HepG2 (cell line): ENCODE measurements around the gene SNRNP200. TPM values are rescaled to one million over a fixed set of nuclear protein-coding genes. Genes with fewer than 3 reads are reported as not detected.

ENCODE experiments used
- HES4 ChIP-seq: sonication (generic); formaldehyde crosslinking; IDR thresholded peaks from 2 replicates; pipeline ENCODE4 v1.9.0; 2021; ENCODE audit warnings: mild to moderate bottlenecking, missing genetic modification reagents, borderline replicate concordance
- IKZF1 ChIP-seq: fragments of 450-650 bp; IDR thresholded peaks from 2 replicates; pipeline ENCODE4 v1.7.1; 2016
- MXD4 ChIP-seq: IDR thresholded peaks from 2 replicates; pipeline ENCODE4 v1.6.1; 2016; ENCODE audit warnings: mild to moderate bottlenecking, missing biosample characterization, missing genetic modification reagents
- NRL ChIP-seq: sonication (generic); formaldehyde crosslinking; IDR thresholded peaks from 2 replicates; pipeline ENCODE4 v1.5.0; 2020; ENCODE audit warnings: missing genetic modification reagents, mild to moderate bottlenecking, moderate library complexity, borderline replicate concordance
- SMAD3 ChIP-seq: sonication (generic); formaldehyde crosslinking; IDR thresholded peaks from 2 replicates; pipeline ENCODE4 v1.4.0; 2020; ENCODE audit warnings: missing genetic modification reagents
- SMAD9 ChIP-seq: sonication (generic); formaldehyde crosslinking; IDR thresholded peaks from 2 replicates; pipeline ENCODE4 v1.5.1; 2020; ENCODE audit warnings: mild to moderate bottlenecking, missing genetic modification reagents
- SMARCE1 ChIP-seq: fragments of 450-650 bp; IDR thresholded peaks from 2 replicates; pipeline ENCODE4 v1.6.1; 2017; ENCODE audit warnings: borderline replicate concordance
- TGIF2 ChIP-seq: IDR thresholded peaks from 2 replicates; pipeline ENCODE4 v1.6.1; 2016; ENCODE audit warnings: control low read depth, missing compliant biosample characterization
- TSC22D2 ChIP-seq: sonication (generic); formaldehyde crosslinking; IDR thresholded peaks from 2 replicates; pipeline ENCODE4 v1.5.1; 2020; ENCODE audit warnings: missing genetic modification reagents, mild to moderate bottlenecking, borderline replicate concordance
- ZNF549 ChIP-seq: sonication (generic); formaldehyde crosslinking; IDR thresholded peaks from 2 replicates; pipeline ENCODE4 v1.5.0; 2020; ENCODE audit warnings: missing genetic modification reagents
- ZNF615 ChIP-seq: sonication (generic); formaldehyde crosslinking; IDR thresholded peaks from 2 replicates; pipeline ENCODE4 v1.5.0; 2020; ENCODE audit warnings: mild to moderate bottlenecking, missing genetic modification reagents, borderline replicate concordance
- ZNF7 ChIP-seq: IDR thresholded peaks from 2 replicates; pipeline ENCODE4 v1.6.1; 2016; ENCODE audit warnings: missing biosample characterization, missing genetic modification reagents
- ZNF816 ChIP-seq: sonication (generic); formaldehyde crosslinking; IDR thresholded peaks from 2 replicates; pipeline ENCODE4 v1.8.0; 2022; ENCODE audit warnings: missing genetic modification reagents, mild to moderate bottlenecking, borderline replicate concordance
- ZSCAN30 ChIP-seq: sonication (generic); formaldehyde crosslinking; IDR thresholded peaks from 2 replicates; pipeline ENCODE4 v1.5.0; 2020; ENCODE audit warnings: mild to moderate bottlenecking, missing genetic modification reagents
- polyA plus RNA-seq, 8 experiments: library from polyadenylated mRNA; depleted of rRNA in 3 of 8; stranded (reverse) in 7 of 8; unstranded in 1 of 8; fragments of >200 nt; fragmentation: Illumina TruSeq in 4 of 8; extraction: Trizol in 4 of 8; gene quantifications; 2 replicates each; pipeline versions ENCODE4 v1.2.1 to v1.2.3, GENCODE V29; 2011 to 2016; ENCODE audit warnings: low read depth in 4 of 8, missing spikeins in 1 of 8, mixed read lengths in 1 of 8; ENCODE audit not compliant: insufficient read depth in 1 of 8
- total RNA-seq, 5 experiments: library from RNA; depleted of rRNA; stranded (reverse); fragments of >200 nt; fragmentation: Illumina TruSeq; extraction: Trizol; gene quantifications; 2 replicates each; pipeline ENCODE4 v1.2.3, GENCODE V29; 2016; ENCODE audit warnings: low read depth in 1 of 5
- TF ChIP-seq, protein P1 (sequence below): sonication (generic); formaldehyde crosslinking; IDR thresholded peaks from 2 replicates; pipeline ENCODE4 v1.8.0; 2022; ENCODE audit warnings: missing genetic modification reagents, mild to moderate bottlenecking, moderate library complexity, borderline replicate concordance
- TF ChIP-seq, protein P2 (sequence below): sonication (generic); formaldehyde crosslinking; IDR thresholded peaks from 2 replicates; pipeline ENCODE4 v1.5.0; 2020; ENCODE audit warnings: missing genetic modification reagents
- TF ChIP-seq, protein P3 (sequence below): IDR thresholded peaks from 2 replicates; pipeline ENCODE4 v1.6.1; 2016; ENCODE audit warnings: missing compliant biosample characterization, missing genetic modification reagents, borderline replicate concordance
- TF ChIP-seq, protein P4 (sequence below): sonication (generic); formaldehyde crosslinking; IDR thresholded peaks from 2 replicates; pipeline ENCODE4 v1.4.0; 2020; ENCODE audit warnings: missing genetic modification reagents
- TF ChIP-seq, protein P5 (sequence below): sonication (generic); formaldehyde crosslinking; conservative IDR thresholded peaks from 2 replicates; pipeline ENCODE4 v1.4.0; 2020; ENCODE audit warnings: missing genetic modification reagents

The SNRNP200 gene
- total and polyA plus RNA-seq, 2 of the 13 experiments (the other 11 are each of a cell fraction or from before 2014, with no cell fraction given): 99.0 to 232 TPM

DNA sequence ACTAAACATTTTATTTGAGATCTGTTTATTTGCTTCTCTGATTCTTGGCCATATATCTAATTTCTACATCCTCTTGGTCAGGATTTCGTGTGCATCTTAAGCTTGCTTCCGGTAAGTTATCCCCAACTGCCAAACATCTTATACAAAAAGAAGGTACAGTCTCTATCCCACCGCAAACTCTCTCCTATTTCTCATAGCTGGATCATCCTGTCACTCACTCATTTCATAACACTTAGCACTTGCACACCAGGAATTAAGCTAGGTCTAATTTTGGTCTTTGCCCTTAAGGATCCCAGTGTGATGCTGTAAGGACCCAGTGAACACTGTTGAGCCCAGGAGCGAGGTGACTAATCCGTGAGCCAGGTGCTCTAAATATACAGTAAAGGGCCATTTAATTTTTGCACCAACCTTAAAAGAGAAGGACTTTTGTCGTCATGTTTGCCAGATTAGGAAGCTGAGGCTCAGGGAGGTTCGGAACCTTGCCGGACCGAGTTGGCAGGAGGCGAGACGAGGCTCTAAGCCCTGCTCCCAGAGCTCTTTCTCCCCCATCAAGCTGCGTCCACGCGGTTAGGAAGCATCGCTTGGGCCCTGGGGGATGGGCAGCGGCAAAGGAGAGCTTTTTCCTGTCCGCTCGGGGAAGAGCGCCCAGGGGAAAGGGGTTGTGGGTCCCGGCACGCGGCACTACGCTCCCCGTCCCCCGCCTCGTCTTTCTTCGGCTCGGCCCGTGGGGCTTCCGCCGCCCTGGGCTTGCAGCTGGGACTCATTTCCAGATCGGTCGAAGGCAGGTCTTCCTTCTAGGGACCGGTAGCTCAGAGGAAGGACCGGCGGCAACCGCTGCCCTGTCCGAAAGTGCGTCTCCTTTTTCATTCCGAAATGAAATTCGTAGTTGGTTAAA lies 15.6 kb upstream of the SNRNP200 start (continued):
- TF ChIP-seq TSC22D2 (CRISPR knock-in tag) (no peak), ZNF549 (CRISPR knock-in tag) (no peak), TGIF2 (no peak; the same call in 1 of the 2 replicates), ZNF816 (CRISPR knock-in tag) (no peak), SMAD9 (no peak), ZSCAN30 (no peak), NRL (no peak), ZNF7 (CRISPR knock-in tag) (no peak), HES4 (CRISPR knock-in tag) (no peak), MXD4 (CRISPR knock-in tag) (no peak), IKZF1 (no peak), SMAD3 (CRISPR knock-in tag) (no peak), SMARCE1 (no peak), ZNF615 (no peak)
- TF ChIP-seq, protein P1, sequence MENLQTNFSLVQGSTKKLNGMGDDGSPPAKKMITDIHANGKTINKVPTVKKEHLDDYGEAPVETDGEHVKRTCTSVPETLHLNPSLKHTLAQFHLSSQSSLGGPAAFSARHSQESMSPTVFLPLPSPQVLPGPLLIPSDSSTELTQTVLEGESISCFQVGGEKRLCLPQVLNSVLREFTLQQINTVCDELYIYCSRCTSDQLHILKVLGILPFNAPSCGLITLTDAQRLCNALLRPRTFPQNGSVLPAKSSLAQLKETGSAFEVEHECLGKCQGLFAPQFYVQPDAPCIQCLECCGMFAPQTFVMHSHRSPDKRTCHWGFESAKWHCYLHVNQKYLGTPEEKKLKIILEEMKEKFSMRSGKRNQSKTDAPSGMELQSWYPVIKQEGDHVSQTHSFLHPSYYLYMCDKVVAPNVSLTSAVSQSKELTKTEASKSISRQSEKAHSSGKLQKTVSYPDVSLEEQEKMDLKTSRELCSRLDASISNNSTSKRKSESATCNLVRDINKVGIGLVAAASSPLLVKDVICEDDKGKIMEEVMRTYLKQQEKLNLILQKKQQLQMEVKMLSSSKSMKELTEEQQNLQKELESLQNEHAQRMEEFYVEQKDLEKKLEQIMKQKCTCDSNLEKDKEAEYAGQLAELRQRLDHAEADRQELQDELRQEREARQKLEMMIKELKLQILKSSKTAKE (CRISPR knock-in tag): no peak
- TF ChIP-seq, protein P2, sequence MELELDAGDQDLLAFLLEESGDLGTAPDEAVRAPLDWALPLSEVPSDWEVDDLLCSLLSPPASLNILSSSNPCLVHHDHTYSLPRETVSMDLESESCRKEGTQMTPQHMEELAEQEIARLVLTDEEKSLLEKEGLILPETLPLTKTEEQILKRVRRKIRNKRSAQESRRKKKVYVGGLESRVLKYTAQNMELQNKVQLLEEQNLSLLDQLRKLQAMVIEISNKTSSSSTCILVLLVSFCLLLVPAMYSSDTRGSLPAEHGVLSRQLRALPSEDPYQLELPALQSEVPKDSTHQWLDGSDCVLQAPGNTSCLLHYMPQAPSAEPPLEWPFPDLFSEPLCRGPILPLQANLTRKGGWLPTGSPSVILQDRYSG (CRISPR knock-in tag): no peak
- TF ChIP-seq, protein P3, sequence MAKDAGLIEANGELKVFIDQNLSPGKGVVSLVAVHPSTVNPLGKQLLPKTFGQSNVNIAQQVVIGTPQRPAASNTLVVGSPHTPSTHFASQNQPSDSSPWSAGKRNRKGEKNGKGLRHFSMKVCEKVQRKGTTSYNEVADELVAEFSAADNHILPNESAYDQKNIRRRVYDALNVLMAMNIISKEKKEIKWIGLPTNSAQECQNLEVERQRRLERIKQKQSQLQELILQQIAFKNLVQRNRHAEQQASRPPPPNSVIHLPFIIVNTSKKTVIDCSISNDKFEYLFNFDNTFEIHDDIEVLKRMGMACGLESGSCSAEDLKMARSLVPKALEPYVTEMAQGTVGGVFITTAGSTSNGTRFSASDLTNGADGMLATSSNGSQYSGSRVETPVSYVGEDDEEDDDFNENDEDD (CRISPR knock-in tag): no peak; the same call in 1 of the 2 replicates
- TF ChIP-seq, protein P4, sequence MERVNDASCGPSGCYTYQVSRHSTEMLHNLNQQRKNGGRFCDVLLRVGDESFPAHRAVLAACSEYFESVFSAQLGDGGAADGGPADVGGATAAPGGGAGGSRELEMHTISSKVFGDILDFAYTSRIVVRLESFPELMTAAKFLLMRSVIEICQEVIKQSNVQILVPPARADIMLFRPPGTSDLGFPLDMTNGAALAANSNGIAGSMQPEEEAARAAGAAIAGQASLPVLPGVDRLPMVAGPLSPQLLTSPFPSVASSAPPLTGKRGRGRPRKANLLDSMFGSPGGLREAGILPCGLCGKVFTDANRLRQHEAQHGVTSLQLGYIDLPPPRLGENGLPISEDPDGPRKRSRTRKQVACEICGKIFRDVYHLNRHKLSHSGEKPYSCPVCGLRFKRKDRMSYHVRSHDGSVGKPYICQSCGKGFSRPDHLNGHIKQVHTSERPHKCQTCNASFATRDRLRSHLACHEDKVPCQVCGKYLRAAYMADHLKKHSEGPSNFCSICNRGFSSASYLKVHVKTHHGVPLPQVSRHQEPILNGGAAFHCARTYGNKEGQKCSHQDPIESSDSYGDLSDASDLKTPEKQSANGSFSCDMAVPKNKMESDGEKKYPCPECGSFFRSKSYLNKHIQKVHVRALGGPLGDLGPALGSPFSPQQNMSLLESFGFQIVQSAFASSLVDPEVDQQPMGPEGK (CRISPR knock-in tag): no peak
- TF ChIP-seq, protein P5, sequence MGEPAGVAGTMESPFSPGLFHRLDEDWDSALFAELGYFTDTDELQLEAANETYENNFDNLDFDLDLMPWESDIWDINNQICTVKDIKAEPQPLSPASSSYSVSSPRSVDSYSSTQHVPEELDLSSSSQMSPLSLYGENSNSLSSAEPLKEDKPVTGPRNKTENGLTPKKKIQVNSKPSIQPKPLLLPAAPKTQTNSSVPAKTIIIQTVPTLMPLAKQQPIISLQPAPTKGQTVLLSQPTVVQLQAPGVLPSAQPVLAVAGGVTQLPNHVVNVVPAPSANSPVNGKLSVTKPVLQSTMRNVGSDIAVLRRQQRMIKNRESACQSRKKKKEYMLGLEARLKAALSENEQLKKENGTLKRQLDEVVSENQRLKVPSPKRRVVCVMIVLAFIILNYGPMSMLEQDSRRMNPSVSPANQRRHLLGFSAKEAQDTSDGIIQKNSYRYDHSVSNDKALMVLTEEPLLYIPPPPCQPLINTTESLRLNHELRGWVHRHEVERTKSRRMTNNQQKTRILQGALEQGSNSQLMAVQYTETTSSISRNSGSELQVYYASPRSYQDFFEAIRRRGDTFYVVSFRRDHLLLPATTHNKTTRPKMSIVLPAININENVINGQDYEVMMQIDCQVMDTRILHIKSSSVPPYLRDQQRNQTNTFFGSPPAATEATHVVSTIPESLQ: no peak
